Hematopoietic multipotent progenitor cell treated with erythropoietin and hydrocortisone succinate and interleukin-3 and kit ligand, for 8 days (in vitro differentiated cells): ENCODE measurements around the gene ARPC4.
A peak's percentile ranks its signal among the peaks of the same experiment; 100 is the strongest.

Experiments used
- DNase-seq: peaks from one replicate; pipeline ENCODE4 v3.0.0-alpha.2; 2015

The ARPC4 gene

GRCh38 chr3:9792405-9793160, at the start of gene ARPC4, which contains the start of gene TADA3:
Gene ARPC4 (plus strand): TSS chr3:9793082. CDS start chr3:9793122, 40 bp downstream.
Gene TADA3 (minus strand): TSS chr3:9792473. CDS start chr3:9791466, 1,007 bp downstream.
- DNase-seq, result peak; percentile 96

- no peak for DNase-seq
These were observed 49.3 kb upstream of the ARPC4 start for GRCh38 chr3:9743548-9743947.

- DNase-seq, result no peak
These were observed 48.7 kb upstream of the ARPC4 start for GRCh38 chr3:9744162-9744561.

- no peak for DNase-seq
These were observed 47.4 kb upstream of the ARPC4 start for GRCh38 chr3:9745521-9745920.

- DNase-seq, result no peak
These were observed 46.6 kb upstream of the ARPC4 start for GRCh38 chr3:9746330-9746729.

- no peak for DNase-seq
These were observed 45.6 kb upstream of the ARPC4 start for GRCh38 chr3:9747267-9747666.

GRCh38 chr3:9748031-9748430, 44.9 kb upstream of the ARPC4 start:
- DNase-seq, result no peak

GRCh38 chr3:9749296-9749644, 43.6 kb upstream of the ARPC4 start:
- no peak for DNase-seq

- peak; percentile 99 for DNase-seq
These were observed 43.0 kb upstream of the ARPC4 start, which contains the start of gene OGG1 for GRCh38 chr3:9749645-9750555. Gene OGG1 (plus strand): TSS chr3:9749952. CDS start chr3:9750287, 335 bp downstream.

GRCh38 chr3:9750556-9751411, 42.1 kb upstream of the ARPC4 start:
- peak; percentile 26 for DNase-seq

- no peak for DNase-seq
These were observed 38.2 kb upstream of the ARPC4 start for GRCh38 chr3:9754678-9755077.

- no peak for DNase-seq
These were observed 35.5 kb upstream of the ARPC4 start for GRCh38 chr3:9757427-9757826.

- DNase-seq, result no peak
These were observed 31.9 kb upstream of the ARPC4 start for GRCh38 chr3:9760779-9761505.

GRCh38 chr3:9761919-9762318, 31.0 kb upstream of the ARPC4 start:
- no peak for DNase-seq

- DNase-seq, result no peak
These were observed 30.0 kb upstream of the ARPC4 start for GRCh38 chr3:9762871-9763270.

- no peak for DNase-seq
These were observed 27.0 kb upstream of the ARPC4 start for GRCh38 chr3:9765865-9766264.

- no peak for DNase-seq
These were observed 25.5 kb upstream of the ARPC4 start for GRCh38 chr3:9767418-9767817.

GRCh38 chr3:9768141-9768775, 24.6 kb upstream of the ARPC4 start:
- DNase-seq, result no peak

GRCh38 chr3:9769012-9769411, 23.9 kb upstream of the ARPC4 start:
- DNase-seq, result no peak

GRCh38 chr3:9769426-9770275, 23.2 kb upstream of the ARPC4 start, which contains the start of gene CAMK1:
Gene CAMK1 (minus strand): TSS chr3:9769947. CDS start chr3:9767749, 2,198 bp downstream.
- DNase-seq, result peak; percentile 50
